HG02870 (cell line): ENCODE measurements around the gene CYSTM1.

Source experiments
- ATAC-seq: cut with Tn5 transposase; IDR thresholded peaks from one replicate; pipeline ENCODE4 v1.9.1; 2021; ENCODE audit warnings: mild to moderate bottlenecking, moderate library complexity; ENCODE audit not compliant: unreplicated experiment

The CYSTM1 gene

GRCh38 chr5:140287801-140288521, 113.0 kb downstream of the CYSTM1 start:
- no peak for ATAC-seq

- no peak for ATAC-seq
Observed at GRCh38 chr5:140292212-140293036, 117.4 kb downstream of the CYSTM1 start.
